ENCODE data around the gene HIGD2B. TPM values are rescaled to one million over a fixed set of nuclear protein-coding genes. Genes with fewer than 3 reads are reported as not detected.

Gene HIGD2B, protein sequence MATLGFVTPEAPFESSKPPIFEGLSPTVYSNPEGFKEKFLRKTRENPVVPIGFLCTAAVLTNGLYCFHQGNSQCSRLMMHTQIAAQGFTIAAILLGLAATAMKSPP
- polyA plus RNA-seq (2012; ENCODE audit: insufficient read length, low read depth), result not detected

DNA sequence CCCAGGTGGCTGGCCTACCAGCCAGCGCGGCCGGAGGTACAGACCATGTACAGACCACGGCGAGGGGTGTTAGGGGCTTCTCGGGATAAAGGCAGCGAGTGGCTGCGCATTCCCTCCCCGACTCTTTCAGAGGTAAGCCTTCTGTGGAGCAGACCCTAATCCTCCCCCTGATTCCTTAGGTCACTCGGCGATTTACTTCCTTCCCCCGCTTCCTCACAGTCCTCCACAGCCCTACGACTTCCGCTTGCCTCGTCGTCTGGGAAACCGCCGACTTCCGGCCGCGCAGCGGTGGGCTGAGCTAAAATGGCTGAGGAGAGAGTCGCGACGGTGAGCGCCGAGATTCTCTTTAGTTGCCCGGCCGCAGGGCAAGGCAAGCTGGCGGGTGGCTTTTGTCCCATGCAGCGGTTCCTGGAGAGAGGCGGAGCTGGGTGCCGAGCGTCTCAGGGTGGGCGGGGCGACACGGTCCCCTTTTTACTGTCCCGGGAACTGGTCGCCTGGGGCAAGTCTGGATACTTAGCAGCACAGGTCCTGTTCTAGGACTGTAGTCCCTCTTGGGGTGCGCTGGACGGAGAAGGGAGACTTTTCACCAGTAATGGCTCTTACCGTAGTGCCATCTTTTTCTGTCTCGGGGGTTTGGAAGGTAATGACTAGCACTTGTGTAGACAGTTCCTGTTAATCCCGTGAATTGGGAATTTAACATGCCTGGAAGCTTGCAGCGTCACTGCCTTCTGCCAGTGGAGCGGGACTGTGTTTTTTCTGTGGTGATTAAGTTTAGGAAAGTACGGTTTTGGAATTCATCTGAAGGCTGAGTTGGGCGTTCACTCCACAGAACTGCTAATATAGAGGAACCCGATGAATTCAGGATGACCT, at the start of gene HIGD2B, which contains the start of gene BBS4:
HIGD2B (minus strand) TSS at position 258 of the 870 bp plus-strand sequence. CDS start 9,808 bp downstream, outside the sequence.
BBS4 (plus strand) TSS at position 283 of the 870 bp plus-strand sequence; CDS start at position 304, 21 bp downstream.
- TF ChIP-seq POLR2AphosphoS5 (IDR thresholded peaks at IDR 0.05; ENCODE audit: low read depth, low read length) (peak; percentile 88), TAF1 (IDR thresholded peaks at IDR 0.05; ENCODE audit: borderline replicate concordance, insufficient read depth, low read length) (peak; percentile 88; the same call in 1 of the 2 replicates), FOXP2 (optimal IDR thresholded peaks at IDR 0.05; ENCODE audit: borderline replicate concordance, extremely low read depth, extremely low read length, insufficient read depth) (no peak), SIN3A (IDR thresholded peaks at IDR 0.05; ENCODE audit: borderline replicate concordance, insufficient read depth, low read length) (peak; percentile 76; the same call in 1 of the 2 replicates)
- TF ChIP-seq, protein P1, sequence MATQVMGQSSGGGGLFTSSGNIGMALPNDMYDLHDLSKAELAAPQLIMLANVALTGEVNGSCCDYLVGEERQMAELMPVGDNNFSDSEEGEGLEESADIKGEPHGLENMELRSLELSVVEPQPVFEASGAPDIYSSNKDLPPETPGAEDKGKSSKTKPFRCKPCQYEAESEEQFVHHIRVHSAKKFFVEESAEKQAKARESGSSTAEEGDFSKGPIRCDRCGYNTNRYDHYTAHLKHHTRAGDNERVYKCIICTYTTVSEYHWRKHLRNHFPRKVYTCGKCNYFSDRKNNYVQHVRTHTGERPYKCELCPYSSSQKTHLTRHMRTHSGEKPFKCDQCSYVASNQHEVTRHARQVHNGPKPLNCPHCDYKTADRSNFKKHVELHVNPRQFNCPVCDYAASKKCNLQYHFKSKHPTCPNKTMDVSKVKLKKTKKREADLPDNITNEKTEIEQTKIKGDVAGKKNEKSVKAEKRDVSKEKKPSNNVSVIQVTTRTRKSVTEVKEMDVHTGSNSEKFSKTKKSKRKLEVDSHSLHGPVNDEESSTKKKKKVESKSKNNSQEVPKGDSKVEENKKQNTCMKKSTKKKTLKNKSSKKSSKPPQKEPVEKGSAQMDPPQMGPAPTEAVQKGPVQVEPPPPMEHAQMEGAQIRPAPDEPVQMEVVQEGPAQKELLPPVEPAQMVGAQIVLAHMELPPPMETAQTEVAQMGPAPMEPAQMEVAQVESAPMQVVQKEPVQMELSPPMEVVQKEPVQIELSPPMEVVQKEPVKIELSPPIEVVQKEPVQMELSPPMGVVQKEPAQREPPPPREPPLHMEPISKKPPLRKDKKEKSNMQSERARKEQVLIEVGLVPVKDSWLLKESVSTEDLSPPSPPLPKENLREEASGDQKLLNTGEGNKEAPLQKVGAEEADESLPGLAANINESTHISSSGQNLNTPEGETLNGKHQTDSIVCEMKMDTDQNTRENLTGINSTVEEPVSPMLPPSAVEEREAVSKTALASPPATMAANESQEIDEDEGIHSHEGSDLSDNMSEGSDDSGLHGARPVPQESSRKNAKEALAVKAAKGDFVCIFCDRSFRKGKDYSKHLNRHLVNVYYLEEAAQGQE (IDR thresholded peaks at IDR 0.05; ENCODE audit: insufficient read depth in 1 of 2, low read depth in 2 of 2, low read length in 2 of 2), result 0 out of 4 replicates have a peak, but pooled peaks of 1 of the 2 experiments have one; percentile 13

DNA sequence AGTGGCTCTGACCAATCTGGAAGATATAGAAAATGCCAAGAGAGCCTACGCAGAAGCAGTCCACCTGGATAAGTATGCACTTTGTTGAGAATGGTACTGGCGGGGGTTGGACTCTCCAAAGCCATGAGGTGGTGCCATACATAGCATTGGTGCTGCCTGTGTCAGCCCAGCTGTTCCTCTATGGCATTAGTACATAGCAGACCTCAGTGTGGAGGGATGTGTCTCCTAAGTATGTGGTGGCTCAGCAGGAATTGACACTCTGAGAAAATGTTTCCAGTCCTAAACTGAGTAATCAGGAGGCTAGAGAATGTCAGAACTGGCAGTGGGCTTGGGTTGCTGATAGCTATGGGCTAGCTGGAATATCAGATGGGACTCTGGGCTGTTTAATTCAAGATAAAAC, 49.1 kb upstream of the HIGD2B start:
- no peak for TF ChIP-seq TAF1 (IDR thresholded peaks at IDR 0.05; ENCODE audit: borderline replicate concordance, insufficient read depth, low read length)
- TF ChIP-seq POLR2AphosphoS5 (IDR thresholded peaks at IDR 0.05; ENCODE audit: low read depth, low read length), result no peak
- TF ChIP-seq SIN3A (IDR thresholded peaks at IDR 0.05; ENCODE audit: borderline replicate concordance, insufficient read depth, low read length), result no peak
- no peak for TF ChIP-seq FOXP2 (optimal IDR thresholded peaks at IDR 0.05; ENCODE audit: borderline replicate concordance, extremely low read depth, extremely low read length, insufficient read depth)
- TF ChIP-seq, protein P1 (IDR thresholded peaks at IDR 0.05; ENCODE audit: insufficient read depth in 1 of 2, low read depth in 2 of 2, low read length in 2 of 2), result no peak

DNA sequence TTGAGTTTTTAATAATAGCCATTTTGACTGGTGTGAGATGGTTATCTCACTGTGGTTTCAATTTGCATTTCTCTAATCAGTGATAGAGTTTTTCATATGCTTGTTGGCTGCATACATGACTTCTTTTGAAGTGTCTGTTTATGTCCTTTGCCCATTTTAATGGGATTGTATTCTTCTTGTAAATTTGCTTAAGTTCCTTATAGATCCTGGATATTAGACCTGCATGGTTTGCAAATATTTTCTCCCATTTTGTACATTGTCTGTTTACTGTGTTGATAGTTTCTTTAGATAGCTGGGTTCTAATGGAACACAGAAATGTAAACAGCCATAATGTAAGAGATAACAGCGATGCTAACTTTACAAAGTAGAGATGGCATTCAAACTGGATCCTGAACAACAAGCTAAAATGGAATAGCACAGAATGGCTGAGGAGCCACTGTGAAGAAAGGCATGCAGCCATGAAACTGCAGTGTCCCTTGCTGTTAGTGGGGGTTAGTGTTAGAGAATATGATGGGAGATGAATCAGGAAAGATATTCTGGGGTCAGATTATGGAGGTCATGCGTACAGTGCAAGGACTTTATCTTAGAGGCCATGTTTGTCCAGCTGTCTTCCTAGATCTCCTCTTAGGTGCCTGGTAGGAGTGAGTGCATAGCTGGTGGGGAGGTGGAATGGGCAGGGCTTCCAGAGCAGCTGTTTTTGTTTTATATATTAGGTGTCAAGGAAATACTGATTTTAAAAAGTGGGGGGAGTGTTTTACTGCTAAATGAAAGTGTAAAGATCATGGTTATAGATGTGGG, 48.2 kb upstream of the HIGD2B start:
- no peak for TF ChIP-seq TAF1 (IDR thresholded peaks at IDR 0.05; ENCODE audit: borderline replicate concordance, insufficient read depth, low read length)
- TF ChIP-seq POLR2AphosphoS5 (IDR thresholded peaks at IDR 0.05; ENCODE audit: low read depth, low read length), result no peak
- TF ChIP-seq, protein P1 (IDR thresholded peaks at IDR 0.05; ENCODE audit: insufficient read depth in 1 of 2, low read depth in 2 of 2, low read length in 2 of 2), result no peak
- TF ChIP-seq FOXP2 (optimal IDR thresholded peaks at IDR 0.05; ENCODE audit: borderline replicate concordance, extremely low read depth, extremely low read length, insufficient read depth), result no peak
- no peak for TF ChIP-seq SIN3A (IDR thresholded peaks at IDR 0.05; ENCODE audit: borderline replicate concordance, insufficient read depth, low read length)

- no peak for TF ChIP-seq SIN3A (IDR thresholded peaks at IDR 0.05; ENCODE audit: borderline replicate concordance, insufficient read depth, low read length)
- TF ChIP-seq FOXP2 (optimal IDR thresholded peaks at IDR 0.05; ENCODE audit: borderline replicate concordance, extremely low read depth, extremely low read length, insufficient read depth), result no peak
- no peak for TF ChIP-seq POLR2AphosphoS5 (IDR thresholded peaks at IDR 0.05; ENCODE audit: low read depth, low read length)
- TF ChIP-seq TAF1 (IDR thresholded peaks at IDR 0.05; ENCODE audit: borderline replicate concordance, insufficient read depth, low read length), result no peak
- TF ChIP-seq, protein P1 (IDR thresholded peaks at IDR 0.05; ENCODE audit: insufficient read depth in 1 of 2, low read depth in 2 of 2, low read length in 2 of 2), result no peak
These were observed 46.5 kb upstream of the HIGD2B start for GRCh38 chr15:72732516-72732915.
